Measurements from ENCODE around the gene PAWR.

The PAWR gene

DNA sequence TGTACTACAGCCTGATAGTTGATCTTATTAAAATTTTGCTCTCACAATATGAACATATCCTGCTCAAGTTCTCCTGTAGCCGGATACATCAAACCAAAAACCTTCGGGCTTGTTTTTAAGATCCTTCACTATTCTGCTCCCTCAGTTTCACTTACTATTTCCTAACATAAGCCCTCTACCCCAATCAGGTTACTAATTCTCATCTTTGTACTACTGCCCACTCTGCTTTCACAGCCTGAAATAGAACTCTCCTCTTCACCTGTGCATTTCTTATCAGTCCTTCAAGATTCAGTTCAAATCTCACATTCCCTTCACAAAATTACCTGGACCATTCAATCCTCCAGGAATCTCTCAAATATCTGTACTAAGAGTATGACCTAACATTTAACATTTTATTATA is 14.2 kb downstream of the PAWR start:
- H3K27ac ChIP-seq: no peak overlapping the region
- TF ChIP-seq ZFX (IDR thresholded peaks at IDR 0.05; ENCODE audit: borderline replicate concordance): no peak
- TF ChIP-seq, protein P1, sequence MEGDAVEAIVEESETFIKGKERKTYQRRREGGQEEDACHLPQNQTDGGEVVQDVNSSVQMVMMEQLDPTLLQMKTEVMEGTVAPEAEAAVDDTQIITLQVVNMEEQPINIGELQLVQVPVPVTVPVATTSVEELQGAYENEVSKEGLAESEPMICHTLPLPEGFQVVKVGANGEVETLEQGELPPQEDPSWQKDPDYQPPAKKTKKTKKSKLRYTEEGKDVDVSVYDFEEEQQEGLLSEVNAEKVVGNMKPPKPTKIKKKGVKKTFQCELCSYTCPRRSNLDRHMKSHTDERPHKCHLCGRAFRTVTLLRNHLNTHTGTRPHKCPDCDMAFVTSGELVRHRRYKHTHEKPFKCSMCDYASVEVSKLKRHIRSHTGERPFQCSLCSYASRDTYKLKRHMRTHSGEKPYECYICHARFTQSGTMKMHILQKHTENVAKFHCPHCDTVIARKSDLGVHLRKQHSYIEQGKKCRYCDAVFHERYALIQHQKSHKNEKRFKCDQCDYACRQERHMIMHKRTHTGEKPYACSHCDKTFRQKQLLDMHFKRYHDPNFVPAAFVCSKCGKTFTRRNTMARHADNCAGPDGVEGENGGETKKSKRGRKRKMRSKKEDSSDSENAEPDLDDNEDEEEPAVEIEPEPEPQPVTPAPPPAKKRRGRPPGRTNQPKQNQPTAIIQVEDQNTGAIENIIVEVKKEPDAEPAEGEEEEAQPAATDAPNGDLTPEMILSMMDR (IDR thresholded peaks at IDR 0.05): no peak

DNA sequence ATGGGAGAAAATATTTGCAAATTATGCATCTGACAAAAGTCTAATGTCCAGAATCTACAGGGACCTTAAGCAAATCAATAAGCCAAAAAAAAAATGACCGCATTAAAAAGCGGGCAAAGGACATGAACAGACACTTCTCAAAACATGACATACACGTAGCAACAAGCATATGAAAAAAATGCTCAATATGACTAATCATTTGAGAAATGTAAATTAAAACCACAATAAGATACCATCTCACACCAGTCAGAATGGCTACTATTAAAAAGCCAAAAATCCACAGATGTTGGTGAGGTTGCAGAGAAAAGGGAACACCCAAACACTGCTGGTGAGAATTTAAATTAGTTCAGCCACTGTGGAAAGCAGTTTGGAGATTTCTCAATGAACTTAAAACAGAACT is 16.1 kb downstream of the PAWR start:
- H3K27ac ChIP-seq: no peak overlapping the region
- TF ChIP-seq ZFX (IDR thresholded peaks at IDR 0.05; ENCODE audit: borderline replicate concordance): no peak
- TF ChIP-seq, protein P1 (IDR thresholded peaks at IDR 0.05): no peak

- H3K27ac ChIP-seq: no peak overlapping the region
- TF ChIP-seq, protein P1 (IDR thresholded peaks at IDR 0.05): no peak
- no peak for TF ChIP-seq ZFX (IDR thresholded peaks at IDR 0.05; ENCODE audit: borderline replicate concordance)
Observed at GRCh38 chr12:79673354-79673753, 17.4 kb downstream of the PAWR start.

DNA sequence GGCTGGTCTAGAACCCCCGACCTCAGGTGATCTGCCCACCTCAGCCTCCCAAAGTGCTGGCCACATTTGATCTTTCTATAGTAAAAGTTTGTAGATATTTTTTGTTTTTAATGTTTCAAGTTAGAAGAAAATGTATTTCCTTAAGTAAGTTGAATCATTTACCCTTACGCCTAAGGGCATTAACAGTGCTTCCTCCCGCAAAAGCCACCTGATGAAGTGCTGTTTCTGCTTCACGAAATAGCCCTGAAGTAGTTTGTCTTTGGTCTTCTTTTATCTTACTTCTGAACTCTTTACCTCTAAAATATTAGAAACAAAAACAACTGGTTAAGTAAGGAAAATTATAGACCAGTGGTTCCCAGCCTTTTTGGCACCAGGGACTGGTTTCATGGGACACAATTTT is 22.7 kb downstream of the PAWR start:
- TF ChIP-seq ZFX (IDR thresholded peaks at IDR 0.05; ENCODE audit: borderline replicate concordance): no peak
- TF ChIP-seq, protein P1 (IDR thresholded peaks at IDR 0.05): no peak
- no peak overlapping the region for H3K27ac ChIP-seq

GRCh38 chr12:79665212-79665887 is 25.4 kb downstream of the PAWR start:
- no peak overlapping the region for H3K27ac ChIP-seq
- no peak for TF ChIP-seq ZFX (IDR thresholded peaks at IDR 0.05; ENCODE audit: borderline replicate concordance)
- TF ChIP-seq, protein P1 (IDR thresholded peaks at IDR 0.05): no peak

GRCh38 chr12:79664518-79664917 is 26.2 kb downstream of the PAWR start:
- H3K27ac ChIP-seq: no peak overlapping the region
- TF ChIP-seq ZFX (IDR thresholded peaks at IDR 0.05; ENCODE audit: borderline replicate concordance): no peak
- TF ChIP-seq, protein P1 (IDR thresholded peaks at IDR 0.05): no peak

GRCh38 chr12:79662046-79662811 is 28.5 kb downstream of the PAWR start:
- H3K27ac ChIP-seq: no peak overlapping the region
- TF ChIP-seq, protein P1 (IDR thresholded peaks at IDR 0.05): no peak
- no peak for TF ChIP-seq ZFX (IDR thresholded peaks at IDR 0.05; ENCODE audit: borderline replicate concordance)

All from 22Rv1 (cell line).